ENCODE measurements around the gene AQP12A.

DNA sequence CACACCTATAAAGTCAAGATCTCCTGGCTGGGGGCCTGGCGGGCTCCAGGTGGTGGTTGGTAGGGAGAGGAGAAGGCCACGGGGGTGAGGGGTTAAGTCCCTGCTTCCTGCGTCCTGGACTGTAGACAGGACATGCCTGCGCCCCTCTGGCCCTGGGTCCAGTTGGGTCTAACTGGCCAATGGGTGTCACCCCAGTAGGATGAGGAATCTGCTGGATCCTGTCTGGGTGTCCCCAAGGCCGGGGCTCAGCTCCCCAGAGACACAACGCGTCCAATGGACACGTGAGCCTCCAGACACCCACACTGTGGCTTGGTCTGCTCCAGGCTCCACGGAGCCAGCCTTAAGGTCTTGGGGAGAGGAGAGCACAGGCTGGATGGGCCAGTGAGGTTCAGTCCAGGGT is 19.6 kb downstream of the AQP12A start:
- no peak for TF ChIP-seq TAF1 (IDR thresholded peaks at IDR 0.05; ENCODE audit: borderline replicate concordance, low read depth, low read length)
- no peak for TF ChIP-seq SUZ12 (IDR thresholded peaks at IDR 0.05; ENCODE audit: unreplicated experiment)
- TF ChIP-seq, protein P1, sequence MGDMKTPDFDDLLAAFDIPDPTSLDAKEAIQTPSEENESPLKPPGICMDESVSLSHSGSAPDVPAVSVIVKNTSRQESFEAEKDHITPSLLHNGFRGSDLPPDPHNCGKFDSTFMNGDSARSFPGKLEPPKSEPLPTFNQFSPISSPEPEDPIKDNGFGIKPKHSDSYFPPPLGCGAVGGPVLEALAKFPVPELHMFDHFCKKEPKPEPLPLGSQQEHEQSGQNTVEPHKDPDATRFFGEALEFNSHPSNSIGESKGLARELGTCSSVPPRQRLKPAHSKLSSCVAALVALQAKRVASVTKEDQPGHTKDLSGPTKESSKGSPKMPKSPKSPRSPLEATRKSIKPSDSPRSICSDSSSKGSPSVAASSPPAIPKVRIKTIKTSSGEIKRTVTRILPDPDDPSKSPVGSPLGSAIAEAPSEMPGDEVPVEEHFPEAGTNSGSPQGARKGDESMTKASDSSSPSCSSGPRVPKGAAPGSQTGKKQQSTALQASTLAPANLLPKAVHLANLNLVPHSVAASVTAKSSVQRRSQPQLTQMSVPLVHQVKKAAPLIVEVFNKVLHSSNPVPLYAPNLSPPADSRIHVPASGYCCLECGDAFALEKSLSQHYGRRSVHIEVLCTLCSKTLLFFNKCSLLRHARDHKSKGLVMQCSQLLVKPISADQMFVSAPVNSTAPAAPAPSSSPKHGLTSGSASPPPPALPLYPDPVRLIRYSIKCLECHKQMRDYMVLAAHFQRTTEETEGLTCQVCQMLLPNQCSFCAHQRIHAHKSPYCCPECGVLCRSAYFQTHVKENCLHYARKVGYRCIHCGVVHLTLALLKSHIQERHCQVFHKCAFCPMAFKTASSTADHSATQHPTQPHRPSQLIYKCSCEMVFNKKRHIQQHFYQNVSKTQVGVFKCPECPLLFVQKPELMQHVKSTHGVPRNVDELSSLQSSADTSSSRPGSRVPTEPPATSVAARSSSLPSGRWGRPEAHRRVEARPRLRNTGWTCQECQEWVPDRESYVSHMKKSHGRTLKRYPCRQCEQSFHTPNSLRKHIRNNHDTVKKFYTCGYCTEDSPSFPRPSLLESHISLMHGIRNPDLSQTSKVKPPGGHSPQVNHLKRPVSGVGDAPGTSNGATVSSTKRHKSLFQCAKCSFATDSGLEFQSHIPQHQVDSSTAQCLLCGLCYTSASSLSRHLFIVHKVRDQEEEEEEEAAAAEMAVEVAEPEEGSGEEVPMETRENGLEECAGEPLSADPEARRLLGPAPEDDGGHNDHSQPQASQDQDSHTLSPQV (IDR thresholded peaks at IDR 0.05) = no peak
- no peak for TF ChIP-seq ETV6 (conservative IDR thresholded peaks at IDR 0.05 in 1 of 2, IDR thresholded peaks at IDR 0.05 in 1 of 2; ENCODE audit: borderline replicate concordance in 1 of 2, low read depth in 1 of 2)
